ENCODE results near the gene AR. TPM values are rescaled to one million over a fixed set of nuclear protein-coding genes. Genes with fewer than 3 reads are reported as not detected.

Gene AR
- total and polyA plus RNA-seq, 8 donors, result 0.34 to 2.9 (median 1.1) TPM

DNA sequence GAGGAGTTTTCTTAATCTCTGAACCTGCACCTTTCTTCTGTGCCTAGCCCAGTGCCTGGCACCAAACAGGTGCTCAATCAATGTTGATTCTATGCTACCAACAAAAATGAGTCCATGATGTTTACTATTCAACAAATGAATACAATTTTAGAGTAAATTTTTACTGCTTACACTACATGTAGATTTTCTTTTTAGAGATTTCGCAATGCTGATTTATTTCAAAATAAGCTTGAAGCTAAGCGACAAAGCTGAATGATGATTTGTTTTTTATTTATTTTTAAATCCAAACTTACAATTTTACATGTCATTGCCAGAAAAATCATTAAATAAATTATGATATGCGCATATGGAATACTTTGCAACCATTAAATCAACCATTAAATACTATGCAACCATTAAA lies 55.7 kb downstream of the AR start:
- no peak overlapping the region for H3K4me3 ChIP-seq
- 75 to 79% methylated on average over 3 of the region's 3 CpGs for WGBS, 2 donors

DNA sequence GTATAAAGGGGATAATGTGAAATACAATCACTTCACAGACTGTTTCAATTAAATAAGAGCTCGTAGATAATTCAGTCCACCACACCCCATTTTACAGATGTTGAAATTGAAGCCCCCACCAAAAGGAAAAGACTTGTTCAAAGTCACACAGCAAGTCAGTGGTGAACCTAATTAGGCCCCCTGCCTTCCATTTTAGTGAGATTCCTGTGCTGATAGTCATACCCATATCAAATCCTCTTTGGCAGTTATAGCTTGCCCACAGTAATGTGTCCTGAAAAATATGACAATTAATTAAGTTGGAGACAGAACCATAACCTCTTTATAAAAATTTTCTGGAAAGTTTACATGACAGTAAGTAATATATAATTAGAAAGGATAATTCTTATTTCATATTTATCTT lies 58.0 kb downstream of the AR start:
- intact Hi-C loops (cut with DNase I), result no loop called here
- ATAC-seq (no peak), DNase-seq (no peak), FAIRE-seq (no peak)
- Histone ChIP-seq H3K27me3 (no peaks in the 10 kb centered on the region), H3K4me1 (no peaks in the 10 kb centered on the region), H3K9me3 (no peaks in the 10 kb centered on the region), H3K4me3 (no peak overlapping the region), H3K27ac (no peak overlapping the region), H3K36me3 (no peaks in the 10 kb centered on the region)
- 59 to 72% methylated on average over 1 of the region's 1 CpG for WGBS, 2 donors
- TF ChIP-seq, protein P1, sequence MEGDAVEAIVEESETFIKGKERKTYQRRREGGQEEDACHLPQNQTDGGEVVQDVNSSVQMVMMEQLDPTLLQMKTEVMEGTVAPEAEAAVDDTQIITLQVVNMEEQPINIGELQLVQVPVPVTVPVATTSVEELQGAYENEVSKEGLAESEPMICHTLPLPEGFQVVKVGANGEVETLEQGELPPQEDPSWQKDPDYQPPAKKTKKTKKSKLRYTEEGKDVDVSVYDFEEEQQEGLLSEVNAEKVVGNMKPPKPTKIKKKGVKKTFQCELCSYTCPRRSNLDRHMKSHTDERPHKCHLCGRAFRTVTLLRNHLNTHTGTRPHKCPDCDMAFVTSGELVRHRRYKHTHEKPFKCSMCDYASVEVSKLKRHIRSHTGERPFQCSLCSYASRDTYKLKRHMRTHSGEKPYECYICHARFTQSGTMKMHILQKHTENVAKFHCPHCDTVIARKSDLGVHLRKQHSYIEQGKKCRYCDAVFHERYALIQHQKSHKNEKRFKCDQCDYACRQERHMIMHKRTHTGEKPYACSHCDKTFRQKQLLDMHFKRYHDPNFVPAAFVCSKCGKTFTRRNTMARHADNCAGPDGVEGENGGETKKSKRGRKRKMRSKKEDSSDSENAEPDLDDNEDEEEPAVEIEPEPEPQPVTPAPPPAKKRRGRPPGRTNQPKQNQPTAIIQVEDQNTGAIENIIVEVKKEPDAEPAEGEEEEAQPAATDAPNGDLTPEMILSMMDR (IDR thresholded peaks at IDR 0.05), result no peak

More for the DNA sequence above, 55.7 kb downstream of the AR start:
- DNase-seq (no peak), FAIRE-seq (no peak), ATAC-seq (no peak)
- intact Hi-C loops (cut with DNase I), result no loop called here
- no peaks in the 10 kb centered on the region for H3K36me3 ChIP-seq
- no peak overlapping the region for H3K27ac ChIP-seq
- no peaks in the 10 kb centered on the region for H3K9me3 ChIP-seq
- TF ChIP-seq, protein P1 (IDR thresholded peaks at IDR 0.05), result no peak
- no peaks in the 10 kb centered on the region for H3K4me1 ChIP-seq
- H3K27me3 ChIP-seq, result no peaks in the 10 kb centered on the region

DNA sequence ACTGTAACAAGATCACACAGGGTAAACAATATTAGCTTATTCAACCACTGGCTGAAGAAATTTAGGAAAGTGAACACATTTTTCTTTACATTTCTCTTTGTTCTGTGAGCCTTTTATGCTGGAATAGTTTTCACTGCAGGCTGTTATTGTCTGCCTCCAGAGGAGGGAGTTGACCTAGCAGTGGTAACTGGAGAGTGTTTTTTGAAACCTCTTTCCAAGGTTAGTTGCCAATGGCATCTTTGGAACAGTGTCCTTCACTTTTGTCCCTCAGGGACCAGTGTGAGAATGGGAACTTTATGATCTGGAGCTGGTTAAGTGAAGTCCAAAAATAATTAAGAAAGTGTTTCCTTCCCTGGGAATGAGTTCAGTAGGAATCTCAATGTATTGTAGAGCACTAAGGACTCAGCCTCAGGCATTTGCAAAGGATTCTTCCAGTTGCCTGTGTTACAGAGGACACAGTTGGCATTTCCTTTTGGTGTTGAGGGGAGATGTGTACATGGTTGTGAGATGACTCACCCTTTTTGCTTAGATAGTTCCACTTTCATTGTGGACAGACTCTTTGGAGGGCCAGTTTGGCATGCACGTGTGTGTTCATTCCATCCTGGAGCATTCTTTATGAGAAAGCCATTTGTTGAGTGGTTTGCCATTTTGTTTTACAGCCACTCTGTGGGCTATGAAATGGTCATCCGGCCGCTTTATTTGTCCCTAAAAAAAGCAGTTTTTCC lies 61.3 kb downstream of the AR start:
- DNase-seq, result no peak
- WGBS, 2 donors, result 42 to 58% methylated on average over 3 of the region's 3 CpGs
- Histone ChIP-seq H3K9me3 (no peaks in the 10 kb centered on the region), H3K4me3 (no peak overlapping the region), H3K4me1 (no peaks in the 10 kb centered on the region), H3K27ac (no peak overlapping the region), H3K27me3 (no peaks in the 10 kb centered on the region), H3K36me3 (no peaks in the 10 kb centered on the region)
- FAIRE-seq, result no peak
- intact Hi-C loops (cut with DNase I), result no loop called here
- TF ChIP-seq, protein P1 (IDR thresholded peaks at IDR 0.05), result no peak
- no peak for ATAC-seq

DNA sequence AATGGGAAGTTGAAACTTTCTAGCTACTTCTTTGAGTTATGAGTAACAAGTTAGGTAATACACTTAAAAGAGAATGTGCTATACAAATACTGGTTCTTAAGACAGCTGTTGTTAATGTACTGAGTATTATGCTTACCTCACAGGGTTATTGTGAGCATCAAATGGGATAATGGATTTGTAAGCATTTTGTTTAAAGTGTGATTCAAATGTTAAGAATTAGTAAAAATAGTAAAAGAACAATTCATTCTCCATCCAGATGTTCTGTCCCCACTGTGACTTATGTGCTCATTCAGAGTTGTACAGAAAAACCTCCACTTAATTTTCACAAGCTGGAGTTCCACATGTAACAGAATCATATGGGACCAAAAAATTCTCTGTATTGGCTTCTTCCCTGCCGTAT lies 63.6 kb downstream of the AR start:
- intact Hi-C loops (cut with DNase I), result no loop called here
- ATAC-seq, result no peak
- Histone ChIP-seq H3K9me3 (no peaks in the 10 kb centered on the region), H3K36me3 (no peaks in the 10 kb centered on the region), H3K4me1 (no peaks in the 10 kb centered on the region), H3K27me3 (peaks cover 0 to 5% (median 2%) of the 10 kb centered on the region in 4 donors), H3K4me3 (no peak overlapping the region), H3K27ac (no peak overlapping the region)
- DNase-seq, result no peak
- no peak for FAIRE-seq
- 65 to 72% methylated on average over 1 of the region's 1 CpG for whole genome bisulfite sequencing, 2 donors
- TF ChIP-seq, protein P1 (IDR thresholded peaks at IDR 0.05), result no peak

GRCh38 chrX:67610282-67610681 lies 66.5 kb downstream of the AR start:
- H3K9me3 ChIP-seq, result no peaks in the 10 kb centered on the region
- 0% methylated on average over 1 of the region's 1 CpG for WGBS, 2 donors
- intact Hi-C loops (cut with DNase I), result no loop called here
- FAIRE-seq (no peak), DNase-seq (no peak), ATAC-seq (no peak)
- no peaks in the 10 kb centered on the region for H3K4me1 ChIP-seq
- TF ChIP-seq, protein P1 (IDR thresholded peaks at IDR 0.05), result no peak
- no peak overlapping the region for H3K4me3 ChIP-seq
- H3K27me3 ChIP-seq, result peaks cover 0 to 6% (median 2%) of the 10 kb centered on the region in 4 donors
- no peak overlapping the region for H3K27ac ChIP-seq
- no peaks in the 10 kb centered on the region for H3K36me3 ChIP-seq
